DND-41 (cell line): Measurements from ENCODE around the gene CNNM2.

Experiments
- CTCF ChIP-seq: IDR thresholded peaks from 2 replicates; pipeline ENCODE4 v1.5.1; 2012; ENCODE audit warnings: borderline replicate concordance, low read length, moderate library complexity, mild to moderate bottlenecking; ENCODE audit not compliant: poor library complexity, severe bottlenecking; ENCODE audit errors: extremely low read depth
- EZH2 ChIP-seq: IDR thresholded peaks from 3 replicates; pipeline ENCODE4 v1.6.1; 2012; ENCODE audit warnings: borderline replicate concordance, low read depth, mild to moderate bottlenecking, moderate library complexity, low read length, inconsistent platforms; ENCODE audit not compliant: severe bottlenecking

GRCh38 chr10:102970562-102971340 lies 52.7 kb downstream of the CNNM2 start:
- no peak for TF ChIP-seq CTCF
- TF ChIP-seq EZH2: no peak
